ENCODE results near the gene STOX1.
"Not testable (repeated sequence)": the region's sequence is repeated elsewhere in the genome, so short reads cannot be mapped to it uniquely, and the experiment has no call there.

The STOX1 gene

DNA sequence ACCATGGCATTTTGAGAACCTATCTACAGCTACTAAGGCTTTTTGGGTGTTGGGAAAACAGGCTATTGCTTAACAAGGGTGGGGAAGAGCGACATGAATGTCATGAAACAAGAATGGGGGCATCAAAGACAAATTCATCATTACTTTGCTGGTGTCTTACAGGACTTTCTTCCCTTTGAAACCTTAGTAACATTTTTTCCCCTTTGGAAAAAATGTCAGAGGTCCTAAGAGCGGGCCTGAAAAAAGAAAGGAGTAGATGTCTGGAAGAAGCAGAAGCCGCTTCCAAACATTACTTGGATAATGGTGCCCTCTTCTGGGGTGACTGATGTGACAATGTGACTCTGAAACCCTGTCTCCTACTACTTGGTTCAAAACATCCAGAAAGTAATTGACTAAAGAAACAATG lies 70.0 kb downstream of the STOX1 start:
- no peak for DNase-seq

DNA sequence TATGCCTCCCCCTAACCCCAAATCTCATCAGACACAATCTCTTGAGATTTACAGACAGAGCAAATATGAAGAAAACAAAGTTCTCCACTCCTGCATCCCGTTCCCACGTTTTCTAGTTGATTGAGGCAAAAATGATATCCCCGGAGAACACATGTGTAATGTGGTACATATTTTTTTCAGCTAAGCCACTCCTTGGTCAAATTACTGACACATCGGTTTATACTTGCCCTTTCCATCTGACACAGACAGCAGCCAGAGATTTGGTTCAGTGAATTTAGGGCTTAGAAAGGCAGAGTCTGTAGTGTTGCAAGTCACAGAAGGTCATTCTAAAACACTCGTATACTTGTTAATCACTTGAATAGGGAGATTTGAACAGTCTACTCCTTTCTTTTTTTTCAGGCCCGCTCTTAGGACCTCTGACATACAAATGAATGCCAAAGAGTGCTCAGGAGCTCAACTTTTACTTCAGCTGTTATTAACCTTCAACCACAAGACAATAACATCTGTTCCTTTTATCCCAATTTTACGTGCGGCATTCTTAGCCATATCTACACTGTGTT lies 71.9 kb downstream of the STOX1 start:
- DNase-seq: no peak

DNA sequence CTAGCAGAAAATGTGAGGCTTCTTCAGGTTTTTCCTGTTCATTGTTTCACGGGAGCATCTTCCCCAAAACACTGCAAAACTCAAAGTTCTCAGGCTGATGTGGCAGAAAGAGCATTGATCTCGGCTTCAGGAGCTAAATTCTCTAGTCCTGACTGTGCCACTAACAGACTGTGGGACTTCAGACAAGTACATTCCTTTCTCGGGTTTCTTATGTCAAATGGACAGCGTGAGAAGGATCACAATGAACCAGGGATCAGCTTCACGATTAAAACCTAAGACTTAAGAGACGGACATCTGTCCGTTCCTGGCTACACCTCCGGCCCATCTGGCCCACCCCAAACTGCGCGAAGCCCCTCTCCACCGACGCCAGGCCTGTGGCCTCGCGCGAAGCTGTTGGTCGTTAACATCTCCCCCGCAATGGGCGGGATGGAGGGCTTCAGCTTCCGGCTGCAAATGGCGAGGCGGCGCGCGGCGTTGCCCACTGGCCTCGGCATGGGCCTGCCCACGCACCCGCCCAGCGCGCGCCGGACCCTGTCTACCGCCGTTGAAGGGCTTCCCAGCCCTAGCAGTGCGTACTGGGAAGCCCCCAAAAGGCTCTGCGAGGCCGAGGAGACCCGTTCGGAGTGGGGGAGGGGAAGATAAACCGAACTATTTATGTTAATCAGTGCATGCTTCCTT lies 73.2 kb downstream of the STOX1 start:
- DNase-seq: peak in 2 of 4 experiments; percentile 68 to 70

DNA sequence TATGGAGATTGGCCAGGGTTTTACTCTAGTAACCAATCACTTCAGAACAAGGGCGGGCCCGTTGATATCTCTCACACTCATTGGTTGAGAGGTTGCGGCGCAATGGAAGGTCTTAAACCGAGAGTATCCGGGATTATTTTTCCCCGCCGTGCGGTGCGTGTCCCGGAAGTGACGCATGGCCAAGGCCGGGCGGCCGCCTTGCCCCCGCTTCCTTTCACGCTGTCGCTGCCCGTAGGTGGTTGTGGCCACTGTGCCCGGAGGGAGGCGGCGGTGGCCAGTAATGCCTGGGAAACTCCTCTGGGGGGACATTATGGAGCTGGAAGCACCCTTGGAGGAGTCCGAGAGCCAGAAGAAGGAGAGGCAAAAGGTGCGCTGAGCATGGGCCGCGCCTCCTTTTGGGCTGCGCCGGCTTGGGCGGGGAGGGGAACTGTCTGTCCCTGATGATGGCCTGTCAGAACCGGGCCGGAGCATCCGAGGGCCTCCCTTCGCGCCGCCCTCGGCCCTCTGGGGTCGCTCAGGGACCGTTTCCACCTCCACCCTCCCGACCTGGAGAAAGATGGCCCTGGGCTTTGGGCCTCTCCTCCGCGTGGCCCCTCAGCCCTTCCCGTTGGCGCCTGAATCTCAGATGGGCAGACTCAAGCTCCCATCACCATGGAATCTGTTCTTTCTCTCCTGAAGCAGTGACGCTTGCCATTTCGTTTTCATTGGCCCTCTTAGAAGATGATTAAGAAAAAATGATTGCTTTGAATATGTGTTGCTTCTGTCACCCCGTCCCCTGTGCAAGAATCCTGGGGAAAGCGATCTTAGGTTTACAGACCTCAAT lies 74.0 kb downstream of the STOX1 start, which contains the start of gene DDX50:
DDX50 (plus strand) TSS at position 211 of the 823 bp plus-strand sequence; CDS start at position 281, 70 bp downstream.
- DNase-seq: peak; percentile 83 to 89 (median 83)

DNA sequence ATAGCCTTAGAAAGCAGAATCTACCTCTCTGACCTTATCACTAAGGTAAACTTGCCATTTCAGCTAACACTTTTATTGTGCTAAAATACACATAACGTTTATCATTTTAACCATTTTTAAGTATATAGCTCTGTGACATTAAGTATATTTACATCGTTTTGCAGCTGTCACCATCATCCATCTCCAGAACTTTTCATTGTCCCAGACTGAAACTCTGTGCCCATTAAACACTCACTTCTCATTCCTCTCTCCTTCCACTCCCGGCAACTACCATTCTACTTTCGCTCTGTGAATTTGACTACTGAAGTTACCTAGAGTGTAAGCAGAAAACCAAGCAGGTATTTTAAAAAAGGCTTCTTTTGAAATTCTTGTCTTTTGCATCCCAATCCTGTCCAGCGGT lies 75.1 kb downstream of the STOX1 start:
- no peak for DNase-seq

DNA sequence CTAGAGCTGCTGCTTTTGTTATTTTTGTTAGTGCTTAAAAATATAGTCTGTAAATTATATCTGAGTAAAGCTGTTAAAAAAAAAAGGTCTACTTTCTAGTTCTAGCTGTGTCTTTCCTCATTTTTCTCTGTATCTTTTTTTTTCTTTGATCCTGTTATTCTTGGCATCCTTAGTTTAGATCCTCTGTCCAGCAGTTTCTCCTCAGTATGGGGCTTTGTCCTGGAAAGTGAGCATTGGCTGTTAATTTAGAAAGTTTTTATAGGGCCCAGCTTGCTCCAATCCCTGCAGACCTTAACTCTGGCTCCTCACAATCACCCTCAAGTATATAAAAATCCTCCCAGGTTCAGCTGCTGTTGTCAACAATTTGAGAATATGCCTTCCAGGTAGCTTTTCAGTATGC lies 97.3 kb downstream of the STOX1 start:
- DNase-seq: no peak

DNA sequence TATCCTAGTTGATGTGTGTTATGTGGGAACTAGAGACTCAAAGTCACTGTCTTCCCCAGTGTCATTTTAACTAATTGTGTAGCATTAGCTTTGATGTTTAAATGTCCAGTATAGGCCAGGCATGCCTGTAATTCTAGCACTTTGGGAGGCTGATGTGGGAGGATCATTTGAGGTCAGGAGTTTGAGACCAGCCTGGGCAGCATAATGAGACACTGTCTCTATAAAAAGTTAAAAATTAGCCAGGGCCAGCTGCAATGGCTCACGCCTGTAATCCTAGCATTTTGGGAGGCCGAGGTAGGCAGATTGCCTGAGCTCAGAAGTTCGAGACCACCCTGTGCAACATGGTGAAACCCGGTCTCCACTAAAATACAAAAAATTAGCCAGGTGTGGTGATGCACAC lies 98.2 kb downstream of the STOX1 start:
- no peak for DNase-seq

DNA sequence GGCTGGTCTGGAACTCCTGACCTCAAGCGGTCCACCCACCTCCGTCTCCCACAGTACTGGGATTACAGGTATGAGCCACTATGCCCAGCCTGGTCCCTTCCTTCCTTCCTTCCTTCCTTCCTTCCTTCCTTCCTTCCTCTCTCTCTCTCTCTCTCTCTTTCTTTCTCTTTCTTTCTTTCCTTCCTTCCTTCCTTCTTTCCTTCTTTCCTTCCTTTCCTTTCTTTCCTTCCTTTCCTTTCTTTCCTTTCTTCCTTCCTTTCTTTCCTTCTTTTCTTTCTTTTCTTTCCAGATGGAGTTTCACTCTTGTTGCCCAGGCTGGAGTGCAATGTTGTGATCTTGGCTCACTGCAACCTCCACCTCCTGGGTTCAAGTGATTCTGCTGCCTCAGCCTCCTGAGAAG lies 101.8 kb downstream of the STOX1 start:
- not testable (repeated sequence) for DNase-seq

DNA sequence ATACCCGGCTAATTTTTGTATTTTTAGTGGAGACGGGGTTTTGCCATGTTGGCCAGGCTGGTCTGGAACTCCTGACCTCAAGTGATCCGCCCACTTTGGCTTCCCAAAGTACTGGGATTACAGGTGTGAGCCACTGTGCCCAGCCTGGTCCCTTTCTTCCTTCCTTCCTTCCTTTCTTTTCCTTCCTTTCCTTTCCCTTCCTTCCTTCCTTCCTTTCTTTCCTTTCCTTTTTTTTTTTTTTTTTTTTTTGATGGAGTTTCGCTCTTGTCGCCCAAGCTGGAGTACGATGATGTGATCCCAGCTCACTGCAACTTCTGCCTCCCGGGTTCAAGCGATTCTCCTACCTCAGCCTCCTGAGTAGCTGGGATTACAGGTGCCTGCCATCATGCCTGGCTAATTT lies 102.6 kb downstream of the STOX1 start:
- DNase-seq: not testable (repeated sequence)

DNA sequence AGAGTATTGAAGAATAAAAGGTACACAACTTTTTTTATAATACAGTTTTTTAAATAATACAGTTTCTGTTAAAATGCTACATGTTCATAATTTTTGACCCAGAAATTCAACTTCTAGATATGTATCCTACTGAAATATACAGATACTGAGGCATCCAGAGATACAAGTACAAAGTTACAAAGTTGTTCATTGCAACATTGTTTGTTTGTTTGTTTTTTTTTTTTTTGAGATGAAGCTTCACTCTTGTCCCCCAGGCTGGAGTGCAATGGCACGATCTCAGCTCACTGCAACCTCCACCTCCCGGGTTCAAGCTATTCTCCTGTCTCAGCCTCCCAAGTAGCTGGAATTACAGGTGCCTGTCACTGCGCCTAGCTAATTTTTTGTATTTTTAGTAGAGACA lies 105.5 kb downstream of the STOX1 start:
- DNase-seq: not testable (repeated sequence)

DNA sequence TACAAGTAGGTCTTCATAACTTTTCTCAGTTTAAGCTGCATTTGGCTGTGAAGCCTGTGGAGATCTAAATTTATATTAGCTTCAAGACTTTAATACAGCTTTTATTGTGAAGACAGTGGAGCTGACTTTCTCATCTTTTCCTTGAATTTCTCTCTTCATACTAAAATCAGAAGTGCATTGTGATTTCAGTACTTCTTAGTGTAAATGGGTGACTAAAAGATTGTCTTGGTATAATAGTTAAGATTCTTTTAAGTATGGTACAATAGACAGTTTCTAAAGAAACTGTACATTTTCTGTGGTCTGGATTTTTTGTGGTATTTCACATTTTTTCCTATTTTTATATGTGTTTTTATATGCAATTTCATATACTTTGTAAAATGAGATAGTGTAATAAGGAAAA lies 107.7 kb downstream of the STOX1 start:
- DNase-seq: no peak

DNA sequence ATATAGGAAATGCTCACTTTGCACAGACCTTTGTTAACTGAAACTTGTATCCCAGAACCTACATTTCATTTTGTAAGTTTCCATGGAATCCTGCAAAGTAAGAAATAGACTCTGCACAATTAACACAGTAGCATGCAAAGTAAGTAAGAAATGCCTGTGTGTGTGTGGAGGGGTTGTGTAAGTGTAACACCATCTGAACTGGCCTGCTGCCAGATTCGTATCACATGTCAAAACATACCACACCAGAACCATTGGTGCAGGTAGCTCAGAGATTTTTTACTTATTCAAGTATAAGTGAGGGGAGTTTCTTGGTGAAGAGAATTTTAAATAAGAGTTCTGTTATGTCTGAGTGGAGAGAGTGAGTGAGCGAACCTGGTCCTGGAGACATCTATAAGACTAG lies 110.8 kb downstream of the STOX1 start:
- DNase-seq: no peak

DNA sequence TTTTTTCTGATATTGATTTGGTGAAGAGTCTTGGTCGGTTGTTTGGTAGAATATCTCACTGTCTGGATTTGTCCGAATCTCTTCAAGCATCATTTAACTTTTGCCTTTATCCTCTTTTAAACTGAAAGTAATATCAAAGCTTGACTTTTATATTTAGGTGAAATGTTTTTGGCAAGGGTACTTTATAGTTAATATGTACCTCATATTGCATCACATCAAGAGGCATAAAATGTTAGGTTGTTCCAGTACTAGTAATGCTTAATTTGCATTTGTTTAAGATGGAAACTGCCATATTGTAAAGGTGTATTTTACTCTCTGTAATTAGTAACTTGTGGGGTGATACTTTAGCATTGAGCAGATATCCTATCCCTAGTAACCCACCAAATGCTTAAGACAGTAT lies 111.6 kb downstream of the STOX1 start:
- DNase-seq: no peak

DNA sequence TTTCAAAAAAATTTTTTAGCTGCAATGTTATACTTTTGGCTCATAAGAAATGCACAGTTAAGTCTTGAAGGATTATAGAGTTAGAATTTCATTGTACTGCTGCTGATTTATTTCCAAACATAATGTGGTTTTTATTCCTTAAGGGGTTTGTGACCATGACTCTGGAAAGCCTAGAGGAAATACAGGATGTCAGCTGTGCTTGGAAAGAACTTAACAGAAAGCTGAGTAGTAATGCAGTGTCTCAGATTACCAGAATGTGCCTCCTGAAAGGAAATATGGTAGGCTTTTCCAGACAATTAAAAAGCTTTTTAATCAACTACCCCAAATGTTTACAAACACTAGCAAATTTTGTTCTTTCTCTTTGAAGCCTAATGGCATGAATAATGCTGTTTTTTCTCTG lies 113.6 kb downstream of the STOX1 start:
- not testable (repeated sequence) for DNase-seq

Measured in activated naive CD4-positive, alpha-beta T cell (primary cell).